HG02678 (cell line): Measurements from ENCODE around the gene KCNJ15.
"Not testable (repeated sequence)": the region's sequence is repeated elsewhere in the genome, so short reads cannot be mapped to it uniquely, and the experiment has no call there.

Source experiments
- ATAC-seq: cut with Tn5 transposase; IDR thresholded peaks from one replicate; pipeline ENCODE4 v1.9.1; 2021; ENCODE audit warnings: mild to moderate bottlenecking, moderate library complexity; ENCODE audit not compliant: unreplicated experiment

Gene KCNJ15

DNA sequence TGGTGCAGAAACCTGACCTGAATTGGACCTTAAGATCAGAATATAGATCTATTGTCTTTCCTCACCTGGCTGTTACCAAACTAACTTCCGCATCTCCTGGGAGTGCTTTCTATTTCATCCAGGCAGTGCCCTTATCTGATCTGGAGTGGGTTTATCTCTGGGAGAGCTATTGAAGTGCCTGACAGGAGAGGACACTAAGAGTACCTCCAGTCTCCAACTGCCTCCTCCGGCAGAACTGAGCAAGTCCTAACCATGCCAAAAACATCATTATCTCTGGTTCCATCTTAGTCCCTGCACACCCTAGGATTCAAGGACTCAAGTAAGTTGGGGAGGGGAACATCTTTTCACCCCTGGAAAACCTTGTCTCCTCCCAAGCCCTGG, 12.4 kb upstream of the KCNJ15 start:
- ATAC-seq: no peak

DNA sequence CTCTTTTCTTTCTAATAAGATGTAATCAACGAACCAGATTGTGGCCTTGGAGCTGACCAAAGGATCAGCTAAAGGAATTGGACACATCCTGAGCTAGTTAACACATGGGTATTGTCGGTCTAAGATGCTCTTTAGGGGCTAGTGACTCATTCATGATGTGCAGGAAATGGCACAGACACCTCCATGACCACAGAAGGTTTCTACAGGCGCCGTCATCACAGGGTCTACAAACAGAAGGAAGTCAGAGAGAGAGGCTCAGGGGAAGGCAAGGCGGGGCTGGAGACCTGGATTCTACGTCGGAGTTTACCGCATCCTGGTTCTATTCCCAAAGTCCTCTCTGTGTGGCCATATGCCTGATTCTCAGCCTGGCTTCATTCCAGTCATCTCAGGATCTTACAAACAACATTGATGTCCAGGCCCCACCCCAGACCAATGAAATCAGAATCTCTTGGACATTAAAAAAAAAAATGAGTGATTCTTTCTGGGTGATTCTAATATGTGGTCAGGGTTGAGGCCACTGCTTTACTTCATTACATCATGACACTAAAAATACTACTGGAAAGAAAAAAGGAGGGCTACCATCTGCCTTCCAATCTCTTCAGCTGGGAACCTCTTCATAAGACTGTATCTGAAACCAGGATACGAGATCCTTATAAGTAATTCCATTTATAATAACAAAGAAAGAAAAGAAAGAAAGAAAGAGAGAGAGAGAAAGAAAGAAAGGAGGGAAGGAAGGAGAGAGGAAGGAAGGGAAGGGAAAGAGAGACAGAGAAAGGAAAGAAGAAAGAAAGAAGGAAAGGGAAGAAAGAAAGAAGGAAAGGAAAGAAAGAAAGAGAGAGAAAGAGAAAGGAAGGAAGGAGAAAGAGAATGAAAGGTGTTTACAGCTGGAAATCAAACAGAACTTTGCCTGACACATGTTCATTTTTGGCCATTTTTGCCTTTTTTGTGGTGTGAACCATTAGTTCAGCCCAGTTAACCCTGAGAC, 11.6 kb upstream of the KCNJ15 start:
- peak; percentile 84 for ATAC-seq

DNA sequence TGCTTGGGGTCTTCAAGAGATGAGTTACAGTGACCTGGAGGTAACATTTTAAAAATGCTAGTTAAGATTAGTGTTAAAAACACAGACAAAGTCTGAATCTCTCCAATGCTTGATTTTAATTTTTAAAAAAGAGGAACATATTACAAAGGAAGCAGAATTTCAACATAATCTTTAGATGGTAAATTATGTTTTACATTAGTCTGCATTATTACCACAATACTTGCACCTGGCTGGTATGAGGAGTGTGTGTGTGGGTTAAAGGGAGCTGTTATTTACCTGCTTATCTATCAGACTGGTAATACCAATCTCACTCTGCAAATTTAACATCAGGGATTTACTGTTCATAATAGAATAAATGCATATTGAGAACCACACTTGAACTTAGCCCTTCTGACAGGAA, 10.3 kb upstream of the KCNJ15 start:
- ATAC-seq: no peak

DNA sequence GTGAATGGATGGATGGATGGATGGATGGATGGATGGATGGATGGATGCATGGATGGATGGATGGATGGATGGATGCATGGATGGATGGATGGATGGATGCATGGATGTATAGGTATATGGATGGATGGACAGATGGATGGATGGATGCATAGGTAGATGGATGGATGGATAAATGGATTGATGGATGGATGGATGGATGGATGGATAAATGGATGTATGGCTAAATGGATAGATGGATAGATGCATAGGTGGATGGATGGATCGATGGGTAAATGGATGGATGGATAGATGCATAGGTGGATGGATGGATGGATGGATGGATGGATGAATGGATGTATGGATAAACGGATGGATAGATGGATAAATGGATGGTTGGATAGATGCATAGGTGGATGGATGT, 9.7 kb upstream of the KCNJ15 start:
- ATAC-seq: not testable (repeated sequence)

DNA sequence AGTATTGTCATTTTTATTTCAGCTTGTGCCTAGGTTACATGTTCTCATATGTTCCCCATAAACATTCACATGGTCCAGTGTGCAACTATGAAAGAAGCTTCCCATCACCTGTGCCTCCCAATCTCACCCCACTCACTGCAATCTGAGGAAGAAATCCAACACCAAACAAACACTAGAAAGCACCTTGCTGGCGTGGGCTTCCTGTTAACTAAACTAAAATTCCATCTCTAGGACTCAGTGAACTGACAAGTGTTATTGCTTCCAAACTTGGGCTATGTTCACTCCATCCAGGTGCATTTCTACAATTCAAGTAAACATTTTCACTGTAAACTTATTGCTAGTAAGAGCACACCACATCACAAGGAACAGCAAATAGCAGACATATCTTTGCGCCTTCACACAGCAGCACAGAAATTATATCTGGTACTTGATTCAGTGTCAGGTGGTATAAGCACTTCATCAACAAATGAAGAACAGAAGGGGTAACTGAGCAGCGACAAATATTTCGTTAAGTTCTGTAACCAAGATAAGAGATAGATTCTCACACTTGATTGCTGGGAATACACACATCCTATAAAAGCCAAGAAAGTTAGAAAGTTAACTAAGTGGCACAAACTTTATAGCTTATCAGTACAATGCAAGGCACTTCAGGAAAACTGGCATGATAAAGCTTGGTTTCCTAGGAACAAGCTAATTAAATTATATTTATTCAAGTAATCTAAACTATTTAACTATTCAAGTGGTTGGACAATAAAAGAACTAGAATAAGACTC, 8.9 kb upstream of the KCNJ15 start:
- ATAC-seq: no peak

DNA sequence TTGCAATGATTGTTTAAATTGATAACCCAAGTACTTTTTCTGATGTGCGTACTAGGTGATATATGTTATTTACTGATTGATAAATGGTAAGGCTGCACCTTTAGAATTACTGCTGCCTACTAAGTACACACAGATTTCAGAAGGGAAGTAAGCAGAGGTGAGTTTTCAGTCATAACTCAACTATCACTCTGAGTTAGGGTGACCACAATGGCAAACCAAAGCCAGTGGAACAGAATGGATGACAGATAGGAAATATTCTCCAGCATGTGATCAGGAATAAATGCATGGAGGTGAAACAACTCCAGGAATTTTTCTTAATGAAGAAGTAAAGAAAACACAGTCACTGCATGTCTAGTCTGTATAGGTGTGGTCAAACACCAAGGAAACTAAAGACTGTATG, 7.5 kb upstream of the KCNJ15 start:
- ATAC-seq: peak; percentile 68

DNA sequence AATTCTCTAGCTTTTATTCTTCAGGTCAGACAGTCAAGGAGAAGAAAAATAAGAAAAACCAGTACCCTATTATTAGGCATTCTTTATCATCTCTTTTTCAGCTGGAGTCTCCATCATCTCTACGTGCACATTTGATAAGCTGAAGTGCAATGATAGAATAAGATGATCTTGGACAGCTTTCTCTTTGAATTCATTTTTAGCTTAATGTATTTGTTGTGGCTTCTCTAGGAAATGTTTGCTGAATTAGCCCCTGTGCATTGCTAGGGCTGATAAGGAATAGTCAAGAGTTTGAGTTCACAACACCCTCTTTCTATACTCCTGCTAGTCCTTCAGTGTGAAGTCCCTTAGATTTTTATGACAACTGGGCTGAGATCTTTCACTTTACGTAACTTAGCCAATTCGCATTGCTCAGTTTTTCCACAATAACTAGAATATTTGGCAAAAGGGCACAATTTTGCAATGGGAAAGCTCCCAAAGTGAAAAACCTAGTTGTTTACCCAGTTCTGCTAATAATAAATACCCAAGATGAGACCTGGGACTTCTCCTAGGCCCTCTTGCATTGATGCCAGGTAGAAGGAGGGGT, 7.0 kb upstream of the KCNJ15 start:
- ATAC-seq: no peak

DNA sequence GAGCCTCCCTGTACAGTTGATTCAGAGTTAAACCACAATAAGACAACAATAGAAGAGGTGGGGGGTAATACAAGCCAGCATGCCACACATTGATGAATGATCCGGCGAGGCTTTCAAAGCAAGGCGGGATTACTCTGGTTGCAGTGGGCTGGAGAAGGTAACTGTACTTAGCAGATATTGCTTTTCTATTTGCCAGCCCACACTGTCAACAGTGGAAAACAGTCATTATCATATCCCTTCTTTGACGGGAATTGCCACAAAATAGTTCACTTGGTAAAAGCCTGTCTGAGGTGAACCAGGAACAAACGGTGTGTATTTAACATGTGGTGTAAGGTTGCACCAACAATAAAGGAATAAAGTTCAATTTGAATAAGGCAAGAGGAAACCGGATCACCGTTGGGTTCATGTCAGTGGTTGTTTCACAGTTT, 5.8 kb upstream of the KCNJ15 start:
- no peak for ATAC-seq

DNA sequence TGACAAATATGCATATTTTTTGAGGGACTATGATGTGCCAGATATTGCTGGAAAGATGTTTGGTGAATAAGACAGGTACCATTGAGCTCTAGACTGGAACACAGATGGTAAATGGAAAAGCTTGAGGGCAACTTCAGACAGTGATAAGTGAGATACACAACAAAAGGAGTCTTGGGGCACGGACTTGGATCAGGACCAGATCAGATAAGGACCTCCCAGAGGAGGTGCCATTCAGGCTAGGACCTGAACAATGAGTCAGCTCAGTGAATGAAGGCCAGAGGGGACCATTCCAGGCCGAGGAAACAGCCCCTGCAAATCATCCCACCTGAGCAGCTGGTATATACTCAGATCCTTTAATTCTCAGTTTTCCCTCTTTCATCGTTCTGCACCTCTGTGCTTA, 1.8 kb upstream of the KCNJ15 start:
- ATAC-seq: no peak

DNA sequence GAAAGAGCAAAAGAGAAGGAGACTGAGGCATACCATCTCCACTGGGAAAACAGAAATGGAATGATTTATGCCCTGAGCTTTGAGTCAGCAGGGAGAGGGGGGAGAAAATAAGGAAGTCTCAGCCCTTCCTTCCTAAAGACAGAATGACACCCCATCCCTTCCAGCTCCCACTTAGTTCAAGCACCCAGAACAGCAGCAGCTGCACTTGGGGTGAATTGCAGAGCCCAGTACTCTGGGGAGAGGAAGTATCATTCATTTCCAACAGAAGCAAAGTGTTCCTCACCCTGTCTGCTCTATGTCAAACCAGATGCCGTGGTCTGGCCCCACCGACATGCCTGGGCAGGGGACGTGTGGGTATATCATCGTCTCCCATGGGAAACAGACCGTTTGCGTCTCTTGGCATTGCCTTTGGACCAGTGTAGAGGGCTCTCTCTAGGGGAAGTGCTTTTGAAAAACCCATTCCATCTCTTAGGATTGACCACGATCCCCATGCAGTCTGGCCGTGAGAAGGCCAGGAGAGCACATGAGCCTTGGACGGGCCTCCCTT, 1.1 kb upstream of the KCNJ15 start:
- no peak for ATAC-seq

DNA sequence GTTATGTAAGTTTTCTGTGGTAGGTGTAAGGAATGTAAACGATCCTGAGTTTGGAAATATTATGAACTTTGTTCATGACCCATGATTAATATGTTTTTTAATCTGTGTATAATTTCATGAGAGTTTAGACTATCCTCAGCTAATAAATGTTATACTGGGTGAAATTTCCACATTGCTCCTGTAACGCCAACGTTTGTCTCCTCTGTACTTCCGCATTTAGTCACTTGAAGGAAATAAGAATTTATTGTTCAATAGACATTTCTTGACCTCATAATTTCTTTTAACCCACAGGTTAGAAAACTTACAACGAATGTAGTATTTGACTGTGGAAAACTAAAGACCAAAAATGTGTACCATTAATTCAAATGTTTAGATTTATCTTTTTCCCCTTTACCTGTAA, 876 bp downstream of the KCNJ15 start:
- no peak for ATAC-seq

DNA sequence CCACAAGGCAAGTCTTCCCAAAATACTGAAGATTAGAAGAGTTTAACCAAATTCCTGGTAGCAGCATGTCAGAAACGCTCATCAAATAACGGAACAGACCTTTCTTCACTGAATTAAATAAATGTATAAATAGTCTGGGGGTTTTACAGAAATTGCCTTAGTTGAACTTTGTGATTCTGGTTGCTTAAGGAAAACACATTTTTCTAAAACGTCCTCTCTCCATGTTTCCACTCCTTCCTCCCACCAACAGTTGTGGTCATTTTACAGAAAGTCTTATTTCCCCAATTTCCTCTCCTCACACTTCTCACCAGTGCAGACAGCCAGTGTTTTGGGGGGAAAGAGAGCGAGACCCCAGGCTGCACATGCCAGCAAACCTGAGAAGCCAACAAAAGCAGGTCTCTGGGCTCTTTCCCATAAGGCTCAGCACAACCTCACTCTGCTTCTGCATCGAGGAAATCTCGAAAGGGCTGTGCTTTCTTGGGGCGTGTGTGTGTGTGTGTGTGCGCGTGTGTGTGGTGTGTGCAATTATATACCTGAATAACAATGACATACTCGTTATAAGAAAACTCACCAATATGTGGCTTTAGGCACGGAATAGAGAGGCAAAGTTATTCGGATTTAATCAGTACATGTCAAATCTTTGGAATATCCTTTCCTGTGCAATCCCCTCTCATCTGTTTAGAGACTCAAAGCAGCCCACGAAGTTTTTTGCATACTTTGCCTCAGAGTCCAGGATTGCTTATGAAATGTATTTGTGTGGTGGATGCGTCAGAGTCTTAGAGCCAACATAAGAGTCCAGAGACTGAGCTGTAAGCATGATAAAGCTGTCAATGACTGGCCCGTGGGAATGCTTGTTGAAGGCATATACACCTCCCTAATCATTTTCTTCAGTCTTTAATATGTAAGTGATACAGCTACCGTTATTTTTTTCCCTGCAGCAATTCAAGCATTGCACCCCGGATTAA, 2.0 kb downstream of the KCNJ15 start:
- no peak for ATAC-seq

DNA sequence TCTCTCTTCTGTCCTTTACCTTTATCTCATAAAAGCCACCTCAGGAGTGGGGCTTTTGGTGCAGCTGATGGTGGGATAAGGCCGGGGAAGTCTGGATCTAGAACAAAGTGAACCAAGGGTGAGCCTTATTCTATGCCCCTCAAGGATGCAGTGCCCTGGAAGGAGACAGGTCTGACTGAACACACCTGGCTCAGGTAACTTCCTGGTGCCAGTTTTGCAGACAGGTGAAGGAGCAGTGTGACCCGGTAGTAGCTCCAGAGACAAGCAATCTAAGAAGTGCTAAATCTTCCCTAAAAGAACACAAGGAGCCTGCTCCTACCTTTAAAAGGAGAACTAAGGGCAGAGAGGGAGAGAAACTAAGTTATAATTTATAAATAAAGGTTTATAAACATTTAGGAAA, 2.9 kb downstream of the KCNJ15 start:
- no peak for ATAC-seq

DNA sequence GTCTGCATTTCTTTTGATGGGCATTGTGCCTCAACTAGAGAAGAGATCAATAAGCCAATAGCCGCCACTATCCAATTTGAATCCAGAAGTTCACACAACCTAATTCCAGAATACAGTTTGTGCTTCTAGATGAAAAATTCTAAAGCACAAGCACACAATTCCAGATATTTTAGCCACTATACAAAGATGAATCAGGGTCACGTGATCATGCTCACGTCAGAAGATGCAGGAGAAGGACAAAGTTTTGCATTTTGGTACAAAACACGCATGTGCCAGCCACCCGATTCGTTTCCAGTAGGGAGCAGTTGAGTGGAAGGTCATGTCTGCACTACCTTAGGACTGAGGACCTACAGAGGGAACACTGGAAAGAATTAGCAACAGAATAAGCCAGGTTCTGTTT, 3.6 kb downstream of the KCNJ15 start:
- no peak for ATAC-seq

DNA sequence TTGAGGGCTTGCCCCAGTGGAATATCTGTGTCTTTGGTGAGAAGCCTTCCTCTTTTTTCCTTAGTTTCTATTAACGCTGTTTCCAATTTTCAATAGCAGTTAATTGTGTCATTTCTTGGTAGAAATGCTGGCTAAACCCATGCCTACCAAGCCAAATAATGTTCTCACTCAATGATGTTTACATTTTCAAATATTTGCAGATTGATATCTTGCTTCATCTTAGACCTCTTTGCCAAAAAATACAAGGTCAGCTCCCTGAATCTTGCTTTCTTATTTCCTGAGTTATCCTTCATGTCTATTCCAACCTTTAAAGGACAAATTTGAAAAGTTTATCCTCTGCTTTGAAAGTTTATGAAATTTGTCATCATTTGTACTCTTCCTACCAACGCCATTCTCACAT, 5.1 kb downstream of the KCNJ15 start:
- no peak for ATAC-seq

DNA sequence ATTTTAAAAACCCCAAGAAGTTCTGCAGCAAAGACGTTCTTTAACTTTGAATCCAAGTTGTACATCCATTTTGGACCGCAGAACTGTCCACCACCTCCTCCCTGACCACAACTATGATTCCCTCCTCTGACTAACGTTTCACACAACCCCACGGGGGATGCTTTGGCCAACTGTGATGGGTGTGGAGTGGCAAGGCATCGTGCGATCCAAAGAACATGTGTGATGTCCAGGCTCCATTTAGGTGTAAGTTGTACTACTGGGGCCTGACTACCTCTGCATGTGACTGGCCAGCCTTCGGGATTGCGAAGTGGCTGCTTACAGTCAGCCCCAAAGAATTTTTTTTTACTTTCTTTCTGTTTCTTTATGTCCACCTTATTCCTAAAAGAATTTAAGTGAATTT, 6.7 kb downstream of the KCNJ15 start:
- ATAC-seq: no peak

DNA sequence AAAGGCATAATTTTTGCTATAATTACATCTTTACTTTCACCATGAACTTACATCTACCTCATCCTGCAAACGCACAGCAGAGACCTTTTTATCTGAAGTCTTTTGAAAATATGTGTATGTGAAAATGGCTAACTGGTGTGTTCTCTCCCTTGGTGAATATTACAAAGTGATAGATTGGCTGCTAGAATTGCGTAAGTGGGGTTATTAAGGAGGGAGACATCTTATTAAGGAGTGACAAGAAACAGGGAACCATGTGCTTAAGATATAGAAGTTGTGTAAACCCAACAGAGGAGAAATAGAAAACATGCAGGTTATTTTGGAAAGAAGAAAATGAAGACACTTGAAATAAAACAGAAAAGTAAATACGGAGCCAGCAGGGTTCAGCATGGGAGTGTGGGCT, 7.8 kb downstream of the KCNJ15 start:
- no peak for ATAC-seq

DNA sequence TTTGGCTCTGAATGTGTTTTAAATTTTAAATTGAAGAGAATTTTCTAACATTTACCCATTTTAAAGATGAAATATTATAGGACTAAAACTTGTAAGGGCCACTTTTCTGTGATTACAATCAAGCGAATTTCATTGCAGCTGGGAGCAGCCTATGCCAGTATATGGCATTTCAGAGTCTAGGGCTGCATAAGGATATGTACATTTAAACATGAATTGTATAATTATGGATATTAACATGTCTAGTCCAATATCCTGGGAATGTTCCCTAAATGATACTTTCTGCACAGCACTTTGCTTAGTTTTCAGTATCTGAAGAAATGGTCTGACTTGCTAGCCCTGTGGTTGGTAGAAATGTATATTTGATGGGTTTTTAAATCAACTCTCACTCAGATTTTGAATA, 8.4 kb downstream of the KCNJ15 start:
- no peak for ATAC-seq

DNA sequence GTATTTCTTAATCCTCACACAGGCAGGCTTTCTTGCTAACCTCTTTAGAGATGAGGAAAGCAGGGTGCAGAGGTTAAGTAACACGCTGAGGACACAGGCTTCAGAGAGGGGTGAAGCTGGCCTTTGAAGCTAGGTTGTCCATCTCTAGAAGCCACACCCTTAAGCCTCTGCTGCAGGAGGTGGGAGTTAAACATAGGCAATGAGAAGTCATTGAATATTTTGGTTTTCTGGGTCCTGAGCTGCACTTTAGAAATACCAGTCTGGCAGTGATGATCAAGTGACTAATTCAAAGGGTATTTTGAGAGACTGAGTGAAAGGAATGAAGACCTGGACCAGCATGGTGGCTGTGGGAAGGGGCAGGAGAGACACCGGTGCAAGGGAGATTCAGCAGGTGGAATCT, 9.9 kb downstream of the KCNJ15 start:
- no peak for ATAC-seq

DNA sequence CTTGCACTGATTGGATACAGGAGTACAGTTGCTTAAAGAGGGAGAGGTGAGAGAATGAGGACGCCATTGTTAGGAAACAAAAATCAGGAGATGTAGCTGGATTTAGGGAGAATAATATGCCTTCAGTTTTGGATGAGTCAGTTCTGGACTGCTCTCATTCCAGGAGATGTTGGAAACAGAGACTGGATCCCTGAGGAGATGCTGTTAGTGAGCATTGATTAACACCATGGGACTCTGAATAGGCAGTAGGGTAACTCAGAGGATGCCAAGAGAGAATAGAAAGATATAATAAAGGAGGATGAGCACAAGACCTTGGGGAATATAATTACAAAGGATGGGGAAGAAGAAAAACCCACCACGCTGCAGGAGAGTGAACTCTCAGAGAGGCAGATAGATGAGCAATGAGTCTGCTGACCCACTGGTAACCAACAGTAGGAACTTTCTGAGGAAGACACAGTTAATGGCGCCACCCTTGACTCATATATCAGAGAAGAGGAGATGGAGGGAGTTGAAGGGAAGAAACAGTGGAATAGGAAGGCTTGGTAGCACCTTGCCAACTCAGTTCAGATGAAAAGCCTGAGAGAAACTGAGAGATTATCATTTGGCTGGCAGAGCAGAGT, 10.5 kb downstream of the KCNJ15 start:
- ATAC-seq: no peak
